Stimulated activated naive B cell treated with anti-CD40 and anti-IgM and Interleukin-4, amounts not matched to agents 10 μg/mL and 1 μg/mL and 100 μg/mL, for 72 hours (primary cell): ENCODE measurements around the gene LMBR1.
"Not testable (repeated sequence)": the region's sequence is repeated elsewhere in the genome, so short reads cannot be mapped to it uniquely, and the experiment has no call there.

Source experiments
- ATAC-seq, 2 donors: fragments of 150-1000 bp; cut with Tn5 transposase; replicated peaks; 2 replicates each; pipeline ENCODE4 v1.10.0; 2021; ENCODE audit warnings: moderate library complexity in 1 of 2
- DNase-seq: peaks from one replicate; pipeline ENCODE4 v3.0.0; 2021
- H3K27ac Mint-ChIP-seq: one replicate; pipeline ENCODE4 v1.8.0; 2022; ENCODE audit warnings: mild to moderate bottlenecking, mixed read lengths
- H3K27me3 Mint-ChIP-seq, 2 donors: one replicate each; pipeline ENCODE4 v1.8.0; 2022; ENCODE audit warnings: mixed read lengths in 2 of 2
- H3K36me3 Mint-ChIP-seq, 2 donors: one replicate each; pipeline ENCODE4 v1.8.0; 2022; ENCODE audit warnings: mixed read lengths in 2 of 2, mild to moderate bottlenecking in 1 of 2
- H3K4me1 Mint-ChIP-seq, 2 donors: one replicate each; pipeline ENCODE4 v1.8.0; 2022; ENCODE audit warnings: mixed read lengths in 2 of 2, mild to moderate bottlenecking in 1 of 2
- H3K4me3 Mint-ChIP-seq, 2 donors: one replicate each; pipeline ENCODE4 v1.8.0; 2022; ENCODE audit warnings: mild to moderate bottlenecking in 2 of 2, mixed read lengths in 2 of 2, moderate library complexity in 1 of 2
- H3K9me3 Mint-ChIP-seq, 2 donors: one replicate each; pipeline ENCODE4 v1.8.0; 2022; ENCODE audit warnings: mixed read lengths in 2 of 2, mild to moderate bottlenecking in 1 of 2

The LMBR1 gene

DNA sequence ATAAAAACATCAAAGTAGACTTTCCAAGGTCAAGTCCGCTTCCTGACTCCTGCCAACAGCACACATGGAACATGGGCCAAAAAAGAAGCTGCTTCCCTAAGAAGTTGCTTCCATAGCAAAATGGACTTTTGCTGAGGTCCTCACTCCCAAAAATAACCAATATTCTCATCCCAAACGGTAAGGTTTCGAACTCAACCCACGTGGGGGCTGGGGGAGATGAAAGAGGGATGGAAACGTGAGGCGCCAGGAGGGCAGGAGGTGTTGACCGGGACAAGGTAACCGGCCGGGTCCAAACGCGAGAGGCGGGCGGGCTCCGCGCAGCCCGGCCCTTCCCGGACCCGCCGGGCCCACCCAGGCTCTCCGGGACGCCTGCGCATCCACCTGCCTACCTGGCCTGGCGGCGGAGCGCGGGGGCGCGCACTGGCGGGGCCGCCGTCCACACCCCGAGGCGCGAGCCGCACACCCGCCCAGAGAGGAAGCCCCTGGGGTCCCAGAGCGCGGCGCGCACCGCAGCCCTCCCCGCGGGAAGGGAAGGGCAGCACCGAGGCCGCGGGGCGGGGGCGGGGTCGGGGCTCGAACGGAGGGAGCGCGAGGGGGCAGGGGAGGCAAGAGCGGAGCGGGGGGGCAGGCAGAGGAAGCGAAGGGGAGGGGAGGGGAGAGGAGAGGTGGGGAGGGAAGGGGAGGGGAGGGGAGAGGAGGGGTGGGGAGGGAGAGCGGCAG is 742 bp downstream of the LMBR1 start:
- Mint-ChIP-seq H3K27ac (peak overlapping the region; percentile 84), H3K4me1 (peaks cover 22 to 38% of the 10 kb centered on the region in 2 donors), H3K9me3 (peaks cover 0 to 5% of the 10 kb centered on the region in 2 donors), H3K27me3 (no peaks in the 10 kb centered on the region), H3K36me3 (peaks cover 12 to 20% of the 10 kb centered on the region in 2 donors), H3K4me3 (peak overlapping the region; percentile 87 to 90)
- ATAC-seq (peak; percentile 32 to 41), DNase-seq (peak; percentile 52)

DNA sequence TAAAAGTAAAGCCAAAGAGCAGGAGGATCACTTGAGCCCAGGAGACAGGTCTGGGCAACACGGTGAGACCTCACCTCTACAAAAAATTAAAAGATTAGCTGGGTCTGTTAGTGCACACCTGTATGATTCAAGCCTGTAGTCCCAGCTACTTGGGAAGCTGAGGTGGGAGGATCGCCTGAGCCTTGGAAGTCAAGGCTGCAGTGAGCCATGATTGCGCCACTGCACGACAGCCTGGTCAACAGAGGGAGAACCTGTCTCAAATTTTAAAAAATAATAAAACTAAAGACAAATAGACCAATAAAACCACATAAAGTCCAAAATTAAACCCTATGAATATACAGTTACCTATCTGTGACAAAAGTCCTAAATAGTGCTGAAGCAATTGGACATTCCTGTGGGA is 3.2 kb downstream of the LMBR1 start:
- ATAC-seq (no peak), DNase-seq (no peak)
- H3K4me3 Mint-ChIP-seq, result no peak overlapping the region
- H3K27ac Mint-ChIP-seq, result no peak overlapping the region
- H3K4me1 Mint-ChIP-seq, result peaks cover 8 to 27% of the 10 kb centered on the region in 2 donors
- peaks cover 9 to 19% of the 10 kb centered on the region in 2 donors for H3K36me3 Mint-ChIP-seq
- no peaks in the 10 kb centered on the region for H3K9me3 Mint-ChIP-seq
- H3K27me3 Mint-ChIP-seq, result no peaks in the 10 kb centered on the region

DNA sequence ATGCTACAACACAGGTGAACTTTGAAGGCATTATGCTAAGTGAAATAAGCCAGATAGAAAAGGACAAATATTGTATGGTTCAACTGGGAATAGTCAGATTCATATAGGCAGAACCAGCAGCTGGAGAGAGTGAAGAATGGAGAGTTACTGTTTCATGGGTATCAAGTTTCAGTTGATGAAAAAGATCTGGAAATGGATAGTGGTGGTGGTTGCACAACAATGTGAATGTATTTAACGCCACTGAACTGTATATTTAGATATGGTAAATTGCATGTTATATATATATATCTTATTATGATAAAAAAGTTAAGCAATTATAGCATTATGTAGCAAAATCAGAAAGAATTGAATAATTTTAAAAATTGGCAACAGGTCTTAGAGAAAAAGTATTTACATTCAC is 3.9 kb downstream of the LMBR1 start:
- Mint-ChIP-seq H3K27ac (no peak overlapping the region), H3K9me3 (no peaks in the 10 kb centered on the region), H3K36me3 (peaks cover 9 to 25% of the 10 kb centered on the region in 2 donors), H3K27me3 (no peaks in the 10 kb centered on the region), H3K4me3 (no peak overlapping the region), H3K4me1 (peaks cover 12 to 32% of the 10 kb centered on the region in 2 donors)
- DNase-seq (no peak), ATAC-seq (no peak)

DNA sequence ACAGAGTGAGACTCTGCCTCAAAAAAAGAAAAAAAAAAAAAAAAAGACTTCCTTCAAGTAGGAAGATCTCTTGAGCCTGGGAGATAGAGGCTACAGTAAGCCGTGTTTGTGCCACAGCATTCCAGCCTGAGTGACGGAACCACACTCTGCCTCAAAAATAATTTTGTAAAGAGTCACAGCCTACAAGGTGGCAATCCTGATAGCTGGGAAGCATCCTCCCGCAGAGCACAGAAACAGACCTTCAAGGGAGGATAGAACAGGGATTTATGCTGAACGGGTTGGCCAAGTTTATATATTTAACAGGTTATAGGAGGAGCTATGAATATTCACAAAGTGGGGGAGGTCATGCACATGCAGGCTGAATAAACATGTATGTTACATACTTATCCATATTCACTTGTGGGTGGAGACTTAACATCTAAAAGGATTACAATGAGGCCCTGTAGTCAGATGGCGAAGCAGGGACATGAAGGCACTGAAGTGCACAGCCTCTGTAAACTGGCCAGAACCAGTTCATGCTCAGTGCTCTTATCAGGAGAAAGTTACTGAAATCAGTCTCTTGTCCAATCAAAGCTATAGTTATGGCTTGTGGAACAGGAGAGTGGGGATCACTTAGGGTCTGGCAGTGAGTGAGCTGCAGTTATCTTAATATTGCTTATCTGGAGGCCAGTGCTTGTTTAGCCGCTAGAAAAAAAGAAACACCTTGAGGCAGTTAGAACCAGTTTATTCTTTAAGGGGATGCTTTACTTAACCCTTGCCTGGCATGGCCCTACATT is 6.8 kb downstream of the LMBR1 start:
- peaks cover 26 to 39% of the 10 kb centered on the region in 2 donors for H3K36me3 Mint-ChIP-seq
- H3K9me3 Mint-ChIP-seq, result no peaks in the 10 kb centered on the region
- H3K27me3 Mint-ChIP-seq, result no peaks in the 10 kb centered on the region
- H3K4me3 Mint-ChIP-seq, result no peak overlapping the region
- DNase-seq, result no peak
- peaks cover 19 to 51% of the 10 kb centered on the region in 2 donors for H3K4me1 Mint-ChIP-seq
- no peak overlapping the region for H3K27ac Mint-ChIP-seq
- no peak for ATAC-seq

DNA sequence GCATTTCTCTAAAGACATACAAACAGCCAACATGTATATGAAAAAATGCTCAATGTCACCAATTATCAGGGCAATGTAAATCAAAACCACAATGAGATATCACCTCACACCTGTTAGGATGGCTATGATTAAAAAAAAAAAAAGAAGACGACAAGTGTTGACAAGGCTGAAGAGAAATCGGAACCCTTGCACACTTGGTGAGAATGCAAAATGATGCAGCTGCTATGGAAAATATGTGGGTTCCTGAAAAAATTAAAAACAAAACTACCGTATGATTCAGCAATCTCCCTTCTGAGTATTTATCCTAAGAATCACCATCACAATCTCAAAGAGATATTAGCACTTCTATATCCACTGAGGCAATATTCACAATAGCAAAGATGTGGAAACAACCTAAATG is 11.3 kb downstream of the LMBR1 start:
- peaks cover 5 to 14% of the 10 kb centered on the region in 2 donors for H3K9me3 Mint-ChIP-seq
- peaks cover 42 to 60% of the 10 kb centered on the region in 2 donors for H3K36me3 Mint-ChIP-seq
- H3K4me3 Mint-ChIP-seq, result no peak overlapping the region
- H3K4me1 Mint-ChIP-seq, result peaks cover 25 to 65% of the 10 kb centered on the region in 2 donors
- no peak overlapping the region for H3K27ac Mint-ChIP-seq
- DNase-seq (no peak), ATAC-seq (peak in 1 of 2 donors; percentile 36)
- no peaks in the 10 kb centered on the region for H3K27me3 Mint-ChIP-seq

DNA sequence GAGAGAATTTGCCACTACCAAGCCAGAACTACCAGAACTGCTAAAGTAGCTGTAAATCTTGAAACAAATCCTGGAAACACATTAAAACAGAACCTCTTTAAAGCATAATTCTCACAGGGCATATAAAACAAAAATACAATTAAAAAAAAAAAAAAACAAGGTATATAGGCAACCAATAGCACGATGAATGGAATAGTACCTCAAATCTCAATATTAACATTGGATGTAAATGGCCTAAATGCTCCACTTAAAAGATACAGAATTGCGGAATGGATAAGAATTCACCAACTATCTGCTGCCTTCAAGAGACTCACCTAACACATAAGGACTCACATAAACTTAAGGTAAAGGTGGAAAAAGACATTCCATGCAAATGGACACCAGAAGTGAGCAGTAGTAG is 17.2 kb downstream of the LMBR1 start:
- H3K27ac Mint-ChIP-seq, result no peak overlapping the region
- H3K9me3 Mint-ChIP-seq, result peaks cover 14 to 25% of the 10 kb centered on the region in 2 donors
- H3K36me3 Mint-ChIP-seq, result peaks cover 53 to 71% of the 10 kb centered on the region in 2 donors
- peaks cover 19 to 40% of the 10 kb centered on the region in 2 donors for H3K4me1 Mint-ChIP-seq
- no peaks in the 10 kb centered on the region for H3K27me3 Mint-ChIP-seq
- H3K4me3 Mint-ChIP-seq, result no peak overlapping the region
- no peak for DNase-seq
- no peak for ATAC-seq

DNA sequence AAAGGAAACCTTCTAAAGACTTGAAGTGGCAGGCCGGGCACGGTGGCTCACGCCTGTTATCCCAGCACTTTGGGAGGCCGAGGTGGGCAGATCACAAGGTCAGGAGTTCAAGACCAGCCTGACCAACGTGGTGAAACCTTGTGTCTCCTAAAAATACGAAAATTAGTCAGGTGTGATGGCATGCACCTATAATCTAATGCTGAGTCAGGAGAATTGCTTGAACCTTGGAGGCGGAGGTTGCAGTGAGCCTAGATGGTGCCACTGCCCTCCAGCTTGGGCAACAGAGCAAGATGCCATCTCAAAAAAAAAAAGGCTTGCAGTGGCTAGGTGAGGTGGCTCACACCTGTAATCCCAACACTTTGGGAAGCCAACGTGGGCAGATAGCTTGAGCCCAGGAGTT is 24.6 kb downstream of the LMBR1 start:
- not testable (repeated sequence) for ATAC-seq, H3K27ac Mint-ChIP-seq, H3K9me3 Mint-ChIP-seq, H3K4me3 Mint-ChIP-seq, DNase-seq, H3K27me3 Mint-ChIP-seq
- H3K4me1 Mint-ChIP-seq, result peaks cover 23 to 53% of the 10 kb centered on the region in 2 donors
- H3K36me3 Mint-ChIP-seq, result peaks cover 35 to 52% of the 10 kb centered on the region in 2 donors

DNA sequence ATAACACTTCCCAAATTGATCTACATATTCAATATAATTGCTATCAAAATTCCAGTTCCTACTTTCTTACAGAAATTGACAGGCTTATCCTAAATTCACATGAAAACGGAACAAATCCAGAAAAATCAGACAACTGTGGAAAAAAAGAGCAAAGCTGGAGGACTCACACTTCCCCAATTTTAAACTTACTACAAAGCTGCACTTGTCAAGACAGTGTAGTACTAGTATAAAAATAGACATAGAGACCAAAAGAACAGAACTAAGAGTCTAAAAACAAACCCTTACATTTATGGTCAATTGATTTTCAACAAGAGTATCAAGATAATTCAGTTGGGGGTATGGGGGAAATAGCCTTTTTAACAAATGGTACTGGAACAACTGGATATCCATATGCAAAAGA is 27.5 kb downstream of the LMBR1 start:
- H3K27ac Mint-ChIP-seq, result no peak overlapping the region
- H3K9me3 Mint-ChIP-seq, result peaks cover 8 to 12% of the 10 kb centered on the region in 2 donors
- ATAC-seq (peak in 1 of 2 donors; percentile 42), DNase-seq (no peak)
- no peak overlapping the region for H3K4me3 Mint-ChIP-seq
- no peaks in the 10 kb centered on the region for H3K27me3 Mint-ChIP-seq
- H3K36me3 Mint-ChIP-seq, result peaks cover 40 to 54% of the 10 kb centered on the region in 2 donors
- peaks cover 15 to 39% of the 10 kb centered on the region in 2 donors for H3K4me1 Mint-ChIP-seq

DNA sequence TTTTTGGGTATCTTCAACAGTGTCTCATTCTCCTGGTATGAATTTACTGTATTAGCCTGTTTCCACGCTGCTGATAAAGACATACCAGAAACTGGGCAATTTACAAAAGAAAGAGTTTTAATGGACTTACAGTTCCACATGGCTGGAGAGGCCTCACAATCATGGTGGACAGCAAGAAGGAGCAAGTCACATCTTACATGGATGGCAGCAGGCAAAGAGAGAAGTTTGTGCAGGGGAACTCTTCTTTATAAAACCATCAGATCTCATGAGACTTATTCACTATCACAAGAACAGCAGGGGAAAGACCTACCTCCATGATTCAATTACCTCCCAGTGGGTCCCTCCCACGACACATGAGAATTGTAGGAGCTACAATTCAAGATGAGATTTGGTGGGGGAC is 31.0 kb downstream of the LMBR1 start:
- not testable (repeated sequence) for H3K27ac Mint-ChIP-seq, DNase-seq, H3K27me3 Mint-ChIP-seq, ATAC-seq, H3K4me3 Mint-ChIP-seq
- Mint-ChIP-seq H3K36me3 (peaks cover 55 to 71% of the 10 kb centered on the region in 2 donors), H3K4me1 (peaks cover 10 to 22% of the 10 kb centered on the region in 2 donors), H3K9me3 (peaks cover 22 to 24% of the 10 kb centered on the region in 2 donors)

DNA sequence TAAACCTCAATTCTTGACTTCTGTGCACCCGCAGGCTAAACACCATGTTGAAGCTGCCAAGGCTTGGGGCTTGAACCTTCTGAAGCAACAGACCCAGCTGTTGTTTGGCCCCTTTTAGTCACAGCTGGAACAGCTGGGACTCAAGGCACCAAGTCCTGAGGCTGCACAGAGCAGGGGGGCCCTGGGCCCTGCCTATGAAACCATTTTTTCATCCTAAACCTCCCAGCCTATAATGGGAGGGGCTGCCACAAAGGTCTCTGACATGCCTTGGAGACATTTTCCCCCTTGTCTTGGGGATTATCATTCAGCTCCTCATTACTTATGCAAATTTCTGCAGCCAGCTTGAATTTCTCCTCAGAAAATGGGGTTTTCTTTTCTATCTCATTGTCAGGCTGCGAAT is 31.8 kb downstream of the LMBR1 start:
- Mint-ChIP-seq H3K4me1 (peaks cover 7 to 17% of the 10 kb centered on the region in 2 donors), H3K36me3 (peaks cover 54 to 72% of the 10 kb centered on the region in 2 donors), H3K9me3 (peaks cover 23 to 28% of the 10 kb centered on the region in 2 donors), H3K4me3 (no peak overlapping the region), H3K27me3 (no peaks in the 10 kb centered on the region), H3K27ac (no peak overlapping the region)
- DNase-seq (no peak), ATAC-seq (no peak)

DNA sequence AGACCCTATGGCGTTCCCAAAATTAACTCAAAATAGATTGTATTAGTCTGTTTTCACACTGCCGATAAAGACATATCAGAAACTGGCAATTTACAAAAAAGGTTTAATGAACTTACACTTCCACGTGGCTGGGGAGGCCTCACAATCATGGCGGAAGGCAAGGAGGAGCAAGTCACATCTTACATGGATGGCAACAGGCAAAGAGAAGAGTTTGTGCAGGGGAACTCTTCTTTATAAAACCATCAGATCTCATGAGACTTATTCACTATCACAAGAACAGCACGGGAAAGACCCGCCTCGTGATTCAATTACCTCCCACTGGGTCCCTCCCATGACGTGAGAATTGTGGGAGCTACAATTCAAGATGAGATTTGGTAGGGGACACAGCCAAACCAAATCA is 32.9 kb downstream of the LMBR1 start:
- not testable (repeated sequence) for H3K4me3 Mint-ChIP-seq, H3K4me1 Mint-ChIP-seq, H3K27me3 Mint-ChIP-seq, DNase-seq, H3K27ac Mint-ChIP-seq, ATAC-seq
- Mint-ChIP-seq H3K9me3 (peaks cover 27 to 32% of the 10 kb centered on the region in 2 donors), H3K36me3 (peaks cover 60 to 72% of the 10 kb centered on the region in 2 donors)

DNA sequence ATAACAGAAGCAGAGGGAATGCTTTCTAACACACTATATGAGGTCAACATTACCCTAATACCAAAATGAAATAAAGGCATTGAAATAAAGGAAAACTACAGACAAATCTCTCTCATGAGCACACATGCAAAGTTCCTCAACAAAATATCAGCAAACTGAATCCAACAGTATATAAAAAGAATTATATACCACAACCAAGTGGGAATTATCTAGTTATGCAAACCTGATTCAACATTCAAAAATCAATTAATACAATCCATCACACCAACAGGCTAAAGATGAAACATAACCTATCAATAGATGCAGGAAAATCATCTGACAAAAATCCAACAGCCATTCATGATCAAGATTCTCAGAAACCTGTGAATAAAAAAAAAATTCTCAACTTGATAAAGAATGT is 34.5 kb downstream of the LMBR1 start:
- peaks cover 34 to 38% of the 10 kb centered on the region in 2 donors for H3K9me3 Mint-ChIP-seq
- no peaks in the 10 kb centered on the region for H3K27me3 Mint-ChIP-seq
- H3K27ac Mint-ChIP-seq, result no peak overlapping the region
- peaks cover 0 to 1% of the 10 kb centered on the region in 2 donors for H3K4me1 Mint-ChIP-seq
- DNase-seq, result no peak
- H3K4me3 Mint-ChIP-seq, result no peak overlapping the region
- H3K36me3 Mint-ChIP-seq, result peaks cover 69 to 84% of the 10 kb centered on the region in 2 donors
- no peak for ATAC-seq

DNA sequence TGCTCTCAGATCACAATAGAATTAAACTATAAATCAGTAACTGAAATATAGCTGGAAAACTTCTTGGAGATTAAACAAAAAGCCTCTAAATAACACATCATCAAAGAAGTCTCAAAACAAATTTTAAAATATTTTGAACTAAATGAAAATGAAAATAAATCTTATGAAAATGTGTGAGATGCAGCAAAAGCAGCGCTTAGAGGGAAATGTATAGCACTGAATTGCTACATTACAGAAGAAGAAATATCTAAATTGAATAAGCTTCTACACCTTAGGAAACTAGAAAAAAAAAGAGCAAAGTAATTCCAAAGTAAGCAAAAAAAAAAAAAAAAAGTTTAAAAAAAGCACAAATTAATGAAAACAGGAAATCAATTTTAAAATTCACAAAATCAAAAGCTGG is 35.2 kb downstream of the LMBR1 start:
- Mint-ChIP-seq H3K36me3 (peaks cover 69 to 78% of the 10 kb centered on the region in 2 donors), H3K4me1 (peaks cover 0 to 1% of the 10 kb centered on the region in 2 donors), H3K9me3 (peaks cover 34 to 38% of the 10 kb centered on the region in 2 donors), H3K27ac (no peak overlapping the region), H3K4me3 (no peak overlapping the region), H3K27me3 (no peaks in the 10 kb centered on the region)
- DNase-seq, result no peak
- ATAC-seq, result no peak

DNA sequence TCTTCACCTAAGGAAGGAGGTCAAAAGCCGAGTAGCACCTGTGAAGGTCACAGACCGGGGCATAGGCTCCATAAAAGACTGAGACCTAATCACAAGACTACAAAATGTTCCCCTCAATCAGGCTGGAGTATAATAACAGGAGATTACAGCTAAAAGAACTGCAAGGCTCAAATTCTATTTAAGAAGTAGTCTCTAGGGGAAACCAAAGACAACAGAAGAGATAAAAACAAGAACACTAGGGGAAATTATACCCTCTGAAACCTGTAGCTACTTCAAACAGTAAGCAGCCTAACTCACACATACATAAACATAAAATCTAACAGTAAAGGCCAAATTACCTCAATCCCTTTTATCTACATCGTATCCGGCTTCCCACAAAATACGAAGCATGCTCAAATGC is 38.3 kb downstream of the LMBR1 start:
- H3K9me3 Mint-ChIP-seq, result peaks cover 18 to 19% of the 10 kb centered on the region in 2 donors
- DNase-seq (no peak), ATAC-seq (no peak)
- no peak overlapping the region for H3K27ac Mint-ChIP-seq
- H3K27me3 Mint-ChIP-seq, result no peaks in the 10 kb centered on the region
- H3K4me1 Mint-ChIP-seq, result peaks cover 0 to 9% of the 10 kb centered on the region in 2 donors
- no peak overlapping the region for H3K4me3 Mint-ChIP-seq
- peaks cover 47 to 64% of the 10 kb centered on the region in 2 donors for H3K36me3 Mint-ChIP-seq
